H1 (cell line): ENCODE results near the gene C14orf119. TPM values are rescaled to one million over a fixed set of nuclear protein-coding genes. Genes with fewer than 3 reads are reported as not detected.

Source experiments
- CTCF ChIA-PET: fragments of 300-600 bp; sonication (Branson Sonifier 250); formaldehyde crosslinking; loops from one replicate; lab custom pipeline; 2021; ENCODE audit not compliant: partially characterized antibody; lab: Charles Lee
- POLR2A ChIA-PET: fragments of 300-600 bp; sonication (Branson Sonifier 250); formaldehyde crosslinking; loops from one replicate; lab custom pipeline; 2021; ENCODE audit warnings: inconsistent platforms; ENCODE audit not compliant: partially characterized antibody; lab: Charles Lee
- DNase-seq, 2 experiments: peaks; one replicate each; pipeline versions ENCODE4 v3.0.0 to v3.0.0-alpha.2; 2010 to 2022; ENCODE audit warnings: low spot score in 2 of 2, low read depth in 1 of 2, mixed read lengths in 1 of 2
- FAIRE-seq: peaks from 2 replicates; lab custom pipeline; 2011; peaks lifted over from hg19 to GRCh38; lab: Jason Lieb, UNC
- H2AFZ ChIP-seq: 2 replicates; pipeline ENCODE4 v1.8.1; 2012; ENCODE audit warnings: low read length, inconsistent platforms
- H2AK5ac ChIP-seq: 2 replicates; pipeline ENCODE4 v1.6.1; 2013; ENCODE audit warnings: low read depth, low read length
- H2BK120ac ChIP-seq: replicated peaks from 2 replicates; pipeline ENCODE3; 2013; ENCODE audit warnings: low read depth, low read length, inconsistent platforms
- H2BK12ac ChIP-seq: 2 replicates; pipeline ENCODE4 v1.6.1; 2013; ENCODE audit warnings: low read depth, low read length
- H2BK15ac ChIP-seq: 2 replicates; pipeline ENCODE4 v1.6.1; 2013; ENCODE audit warnings: low read length
- H2BK20ac ChIP-seq: 2 replicates; pipeline ENCODE4 v1.6.1; 2013; ENCODE audit warnings: low read length
- H2BK5ac ChIP-seq: 2 replicates; pipeline ENCODE4 v1.6.1; 2013; ENCODE audit warnings: low read depth, low read length
- H3K14ac ChIP-seq: 2 replicates; pipeline ENCODE4 v1.6.1; 2013; ENCODE audit warnings: inconsistent platforms; ENCODE audit not compliant: insufficient read length
- H3K18ac ChIP-seq: 2 replicates; pipeline ENCODE4 v1.6.1; 2013; ENCODE audit warnings: low read length; ENCODE audit errors: extremely low read depth
- H3K23ac ChIP-seq: 2 replicates; pipeline ENCODE4 v1.6.1; 2013; ENCODE audit warnings: inconsistent platforms; ENCODE audit not compliant: insufficient read length
- H3K23me2 ChIP-seq: 2 replicates; pipeline ENCODE4 v1.6.1; 2013; ENCODE audit warnings: low read depth, low read length
- H3K27ac ChIP-seq: 2 replicates; pipeline ENCODE4 v1.6.1; 2011; ENCODE audit warnings: low read depth, low read length, inconsistent platforms
- H3K27me3 ChIP-seq, 4 experiments: replicated peaks in 1 of 4; 1 replicate in 1 of 4; 2 replicates in 3 of 4; pipeline versions ENCODE4 v1.6.1 to v1.8.1; 2011 to 2013; ENCODE audit warnings: low read length in 3 of 4, mild to moderate bottlenecking in 3 of 4, inconsistent platforms in 2 of 4, mixed read lengths in 2 of 4, moderate library complexity in 1 of 4; ENCODE audit not compliant: control insufficient read depth in 3 of 4, insufficient read depth in 3 of 4; ENCODE audit errors: extremely low read depth in 1 of 4
- H3K36me3 ChIP-seq, 4 experiments: 2 replicates each; pipeline versions ENCODE4 v1.6.1 to v1.8.1; 2011 to 2013; ENCODE audit warnings: mild to moderate bottlenecking in 4 of 4, low read length in 3 of 4, moderate library complexity in 2 of 4, control low read depth in 1 of 4, inconsistent platforms in 1 of 4; ENCODE audit not compliant: insufficient read depth in 4 of 4, control insufficient read depth in 2 of 4
- H3K4ac ChIP-seq: replicated peaks from 2 replicates; pipeline ENCODE3; 2013; ENCODE audit warnings: low read length, low read depth, mixed read lengths, inconsistent platforms; ENCODE audit not compliant: insufficient read length
- H3K4me1 ChIP-seq, 4 experiments: replicated peaks in 1 of 4; 1 replicate in 1 of 4; 2 replicates in 3 of 4; pipeline versions ENCODE4 v1.6.1 to v1.8.1; 2011 to 2013; ENCODE audit warnings: low read length in 3 of 4, inconsistent platforms in 2 of 4, mixed read lengths in 1 of 4; ENCODE audit not compliant: insufficient read depth in 4 of 4, control insufficient read depth in 3 of 4
- H3K4me2 ChIP-seq, 2 experiments: 2 replicates each; pipeline versions ENCODE4 v1.6.1 to v1.8.1; 2011 to 2013; ENCODE audit warnings: low read depth in 2 of 2, low read length in 2 of 2, control low read depth in 1 of 2, inconsistent platforms in 1 of 2, mild to moderate bottlenecking in 1 of 2; ENCODE audit not compliant: insufficient read depth in 1 of 2
- H3K4me3 ChIP-seq, 4 experiments: fragments of 200-600, 300-600 bp in 1 of 4; sonication (generic), shearing (Covaris generic), sonication (Bioruptor Twin) in 1 of 4; 2 replicates each; pipeline versions ENCODE4 v1.5.1 to v1.8.1; 2011 to 2016; ENCODE audit warnings: low read length in 4 of 4, low read depth in 3 of 4, control low read depth in 2 of 4, inconsistent platforms in 2 of 4, mild to moderate bottlenecking in 2 of 4, mixed read lengths in 1 of 4, moderate library complexity in 1 of 4; ENCODE audit not compliant: insufficient read depth in 2 of 4; ENCODE audit errors: extremely low read depth in 1 of 4
- H3K56ac ChIP-seq: replicated peaks from 2 replicates; pipeline ENCODE3; 2013; ENCODE audit warnings: low read depth, mild to moderate bottlenecking, mixed read lengths, low read length, inconsistent platforms; ENCODE audit not compliant: insufficient read length
- H3K79me1 ChIP-seq: 2 replicates; pipeline ENCODE4 v1.6.1; 2013; ENCODE audit warnings: low read depth, low read length, control low read depth
- H3K79me2 ChIP-seq, 2 experiments: 2 replicates each; pipeline versions ENCODE4 v1.6.1 to v1.8.1; 2012 to 2013; ENCODE audit warnings: low read length in 2 of 2, mild to moderate bottlenecking in 2 of 2, inconsistent platforms in 1 of 2; ENCODE audit not compliant: insufficient read depth in 2 of 2, control insufficient read depth in 1 of 2
- H3K9ac ChIP-seq, 4 experiments: replicated peaks in 1 of 4; 1 replicate in 1 of 4; 2 replicates in 3 of 4; pipeline versions ENCODE4 v1.6.1 to v1.8.1; 2011 to 2013; ENCODE audit warnings: low read depth in 3 of 4, low read length in 3 of 4, control low read depth in 2 of 4, mild to moderate bottlenecking in 2 of 4, moderate library complexity in 2 of 4, inconsistent platforms in 1 of 4; ENCODE audit errors: extremely low read depth in 1 of 4
- H3K9me3 ChIP-seq, 2 experiments: 2 replicates each; pipeline versions ENCODE4 v1.6.1 to v1.8.1; 2012 to 2013; ENCODE audit warnings: mild to moderate bottlenecking in 2 of 2, moderate library complexity in 2 of 2, control low read depth in 1 of 2, inconsistent platforms in 1 of 2, low read depth in 1 of 2, low read length in 1 of 2, mixed read lengths in 1 of 2; ENCODE audit not compliant: insufficient read depth in 2 of 2
- H4K20me1 ChIP-seq, 2 experiments: replicated peaks in 1 of 2; 2 replicates each; pipeline versions ENCODE3 to v1.8.1; 2011 to 2013; ENCODE audit warnings: inconsistent platforms in 2 of 2, low read length in 2 of 2, mild to moderate bottlenecking in 1 of 2; ENCODE audit not compliant: insufficient read depth in 2 of 2, control insufficient read depth in 1 of 2
- H4K5ac ChIP-seq: 2 replicates; pipeline ENCODE4 v1.6.1; 2013; ENCODE audit warnings: low read length, low read depth, mixed read lengths, inconsistent platforms; ENCODE audit not compliant: insufficient read length
- H4K8ac ChIP-seq: 2 replicates; pipeline ENCODE4 v1.8.0; 2013; ENCODE audit warnings: mild to moderate bottlenecking, moderate library complexity, low read length, inconsistent platforms; ENCODE audit not compliant: insufficient read depth; ENCODE audit errors: extremely low read depth
- H4K91ac ChIP-seq: replicated peaks from 2 replicates; pipeline ENCODE3; 2013; ENCODE audit warnings: low read length, mixed read lengths, inconsistent platforms; ENCODE audit not compliant: insufficient read length
- CHD1 ChIP-seq: IDR thresholded peaks from 2 replicates; pipeline ENCODE4 v1.6.1; 2012; ENCODE audit warnings: low read depth, low read length, improper control_type of control experiment
- CTBP2 ChIP-seq: IDR thresholded peaks from 2 replicates; pipeline ENCODE4 v1.7.0; 2011; ENCODE audit warnings: borderline replicate concordance, mild to moderate bottlenecking, moderate library complexity, mixed read lengths, low read length; ENCODE audit not compliant: insufficient read depth, insufficient read length
- EZH2 ChIP-seq: fragments of 200-600 bp; sonication (generic); IDR thresholded peaks from 2 replicates; pipeline ENCODE4 v1.7.1; 2012; ENCODE audit warnings: low read depth, mild to moderate bottlenecking, moderate library complexity, low read length, inconsistent platforms; ENCODE audit not compliant: severe bottlenecking
- POU5F1 ChIP-seq: IDR thresholded peaks from 2 replicates; pipeline ENCODE4 v1.6.1; 2011; ENCODE audit warnings: low read depth, mild to moderate bottlenecking, low read length, moderate library complexity
- RNF2 ChIP-seq: fragments of 200-900, 300-1000 bp; sonication (generic); IDR thresholded peaks from 2 replicates; pipeline ENCODE4 v1.7.1; 2016; ENCODE audit warnings: borderline replicate concordance, low read depth, mild to moderate bottlenecking, antibody characterized with exemption, low read length; ENCODE audit not compliant: poor library complexity, severe bottlenecking; ENCODE audit errors: missing control alignments
- TCF12 ChIP-seq: IDR thresholded peaks from 2 replicates; pipeline ENCODE4 v1.6.1; 2011; ENCODE audit warnings: low read depth, mild to moderate bottlenecking, low read length
- YY1 ChIP-seq: IDR thresholded peaks from 2 replicates; pipeline ENCODE4 v1.6.1; 2011; ENCODE audit warnings: low read depth, mild to moderate bottlenecking, low read length
- WGBS, 2 experiments: shearing (Covaris generic) in 1 of 2; methylation state at CpG; one replicate each; pipeline versions ENCODE4 v1.1.6 to v1.1.7; 2013 to 2015; ENCODE audit warnings: low lambda C conversion rate in 2 of 2, mixed read lengths in 2 of 2, inconsistent platforms in 1 of 2, low coverage in 1 of 2, missing lambda C conversion rate in 1 of 2; ENCODE audit not compliant: insufficient replicate concordance in 2 of 2, insufficient coverage in 1 of 2, insufficient read length in 1 of 2; ENCODE audit errors: extremely low coverage in 1 of 2, missing lambda C conversion rate in 1 of 2; 5-methylcytosine and 5-hydroxymethylcytosine counted together
- polyA plus RNA-seq, 7 experiments: library from polyadenylated mRNA; depleted of rRNA in 3 of 7; stranded (reverse) in 5 of 7; unstranded in 2 of 7; fragments of >200 nt in 5 of 7; fragments of 200-250 nt in 2 of 7; gene quantifications; 1 replicate in 5 of 7; 2 replicates in 1 of 7; 4 replicates in 1 of 7; pipeline versions ENCODE4 v1.2.1 to v1.2.3, GENCODE V29; 2011 to 2013; ENCODE audit warnings: missing spikeins in 2 of 7, mixed read lengths in 2 of 7
- total RNA-seq: library from RNA; stranded (reverse); fragmentation: NEBNext Ultra II Directional; extraction: Animal tissue kit (Norgen Biotek cat#: 25700); gene quantifications from 2 replicates; pipeline ENCODE4 v1.2.1, GENCODE V29; 2021
- TF ChIP-seq, protein P1 (sequence below), 3 experiments: IDR thresholded peaks; 1 replicate in 2 of 3; 2 replicates in 1 of 3; pipeline versions ENCODE4 v1.5.1 to v1.6.1; 2011; ENCODE audit warnings: low read length in 3 of 3, mild to moderate bottlenecking in 3 of 3, inconsistent platforms in 2 of 3, low read depth in 1 of 3, moderate library complexity in 1 of 3; ENCODE audit not compliant: insufficient read depth in 1 of 3; ENCODE audit errors: control extremely low read depth in 1 of 3

The C14orf119 gene
- total and polyA plus RNA-seq, 2 of the 8 experiments (the other 6 are each of a cell fraction or from before 2014, with no cell fraction given) = 78.1 to 94.0 TPM

DNA sequence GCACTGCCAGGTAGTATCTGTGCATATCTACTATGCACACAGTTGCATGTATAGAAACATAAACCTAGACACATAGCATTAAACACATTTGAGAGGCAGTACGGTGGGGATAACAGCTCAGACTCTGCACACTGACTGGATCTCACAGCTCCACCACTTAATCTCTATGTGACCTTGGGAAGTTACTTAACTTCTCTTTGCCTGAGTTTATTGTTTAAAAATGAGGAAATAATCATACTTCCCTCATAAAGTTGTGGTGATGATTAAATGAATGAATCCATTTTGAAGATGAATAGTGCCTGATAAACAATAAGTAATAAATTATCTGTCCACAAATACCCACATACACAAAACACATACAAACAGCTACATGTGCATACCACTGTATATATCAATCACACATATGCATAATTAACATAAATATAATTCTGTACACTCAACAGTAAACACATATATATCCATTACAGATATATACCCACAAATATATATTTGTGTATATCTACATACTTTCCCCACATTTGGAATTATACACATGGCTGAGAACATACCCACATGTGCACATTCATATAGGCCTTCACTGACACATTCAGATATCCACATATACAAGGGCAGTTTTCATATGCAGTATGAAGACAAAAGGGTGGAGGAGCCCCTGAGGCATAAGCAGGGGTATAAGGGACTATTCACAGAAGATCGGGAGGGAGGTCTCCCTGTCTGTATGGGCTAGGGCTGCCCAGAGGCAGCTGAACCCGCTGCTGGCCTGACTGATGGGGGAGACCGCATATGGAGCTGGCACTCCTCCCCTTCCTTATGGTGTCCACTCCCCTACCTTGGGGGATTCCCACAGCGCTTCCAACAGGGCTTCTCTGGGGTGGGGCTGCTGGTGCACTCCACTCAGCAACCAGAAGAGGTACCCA, 43.9 kb upstream of the C14orf119 start:
- H3K36me3 ChIP-seq = peaks cover 0 to 10% (median 3%) of the 10 kb centered on the region in 4 experiments; a peak in 5 of 8 replicates
- H4K91ac ChIP-seq = no peak overlapping the region
- no peak overlapping the region for H2AK5ac ChIP-seq
- H3K4me2 ChIP-seq = no peak overlapping the region
- WGBS, 2 experiments = 91% methylated on average over 5 of the region's 5 CpGs; no CpG with 5 or more reads in 1 of the 2 experiments
- no peak overlapping the region for H2AFZ ChIP-seq
- H3K9me3 ChIP-seq = no peaks in the 10 kb centered on the region
- H3K23ac ChIP-seq = no peak overlapping the region
- CTCF ChIA-PET = interaction anchor here (0.5 to 29.2 kb wide), 22 partner anchors 9 to 121 kb away, joined by 3 to 785 read pairs (median 4); partner anchors contain the start of genes AJUBA and PSMB11
- POLR2A ChIA-PET = interaction anchor here (0.9 to 2.4 kb wide), 8 partner anchors 12 to 69 kb away, joined by 3 to 8 read pairs (median 5); partner anchors contain the start of gene AJUBA
- no peaks in the 10 kb centered on the region for H3K27me3 ChIP-seq
- peaks cover 0 to 2% of the 10 kb centered on the region in 2 experiments for H4K20me1 ChIP-seq
- H3K56ac ChIP-seq = no peak overlapping the region
- no peak overlapping the region for H2BK20ac ChIP-seq
- H4K5ac ChIP-seq = no peak overlapping the region
- no peak overlapping the region for H2BK12ac ChIP-seq
- no peak overlapping the region for H2BK120ac ChIP-seq
- no peak overlapping the region for H2BK15ac ChIP-seq
- no peaks in the 10 kb centered on the region for H3K79me1 ChIP-seq
- FAIRE-seq (no peak), DNase-seq (no peak)
- no peaks in the 10 kb centered on the region for H3K79me2 ChIP-seq
- peaks cover 0 to 7% (median 4%) of the 10 kb centered on the region in 4 experiments; a peak in 5 of 7 replicates for H3K4me1 ChIP-seq
- H3K18ac ChIP-seq = no peak overlapping the region
- H4K8ac ChIP-seq = no peak overlapping the region
- H2BK5ac ChIP-seq = no peak overlapping the region
- no peak overlapping the region for H3K27ac ChIP-seq
- H3K4ac ChIP-seq = no peak overlapping the region
- H3K23me2 ChIP-seq = peaks cover 3% of the 10 kb centered on the region; the same call in 1 of the 2 replicates
- H3K14ac ChIP-seq = no peak overlapping the region
- H3K4me3 ChIP-seq = no peak overlapping the region
- no peak overlapping the region for H3K9ac ChIP-seq
- TF ChIP-seq CHD1 (no peak), POU5F1 (no peak), RNF2 (no peak), YY1 (no peak), CTBP2 (no peak), EZH2 (no peak), TCF12 (no peak)
- TF ChIP-seq, protein P1, sequence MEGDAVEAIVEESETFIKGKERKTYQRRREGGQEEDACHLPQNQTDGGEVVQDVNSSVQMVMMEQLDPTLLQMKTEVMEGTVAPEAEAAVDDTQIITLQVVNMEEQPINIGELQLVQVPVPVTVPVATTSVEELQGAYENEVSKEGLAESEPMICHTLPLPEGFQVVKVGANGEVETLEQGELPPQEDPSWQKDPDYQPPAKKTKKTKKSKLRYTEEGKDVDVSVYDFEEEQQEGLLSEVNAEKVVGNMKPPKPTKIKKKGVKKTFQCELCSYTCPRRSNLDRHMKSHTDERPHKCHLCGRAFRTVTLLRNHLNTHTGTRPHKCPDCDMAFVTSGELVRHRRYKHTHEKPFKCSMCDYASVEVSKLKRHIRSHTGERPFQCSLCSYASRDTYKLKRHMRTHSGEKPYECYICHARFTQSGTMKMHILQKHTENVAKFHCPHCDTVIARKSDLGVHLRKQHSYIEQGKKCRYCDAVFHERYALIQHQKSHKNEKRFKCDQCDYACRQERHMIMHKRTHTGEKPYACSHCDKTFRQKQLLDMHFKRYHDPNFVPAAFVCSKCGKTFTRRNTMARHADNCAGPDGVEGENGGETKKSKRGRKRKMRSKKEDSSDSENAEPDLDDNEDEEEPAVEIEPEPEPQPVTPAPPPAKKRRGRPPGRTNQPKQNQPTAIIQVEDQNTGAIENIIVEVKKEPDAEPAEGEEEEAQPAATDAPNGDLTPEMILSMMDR (IDR thresholded peaks at IDR 0.05; ENCODE audit: control extremely low read depth in 1 of 3, insufficient read depth in 1 of 3, low read depth in 1 of 3, low read length in 3 of 3) = no peak
